Hematopoietic multipotent progenitor cell (in vitro differentiated cells): ENCODE measurements around the gene MRNIP. TPM values are rescaled to one million over a fixed set of nuclear protein-coding genes. Genes with fewer than 3 reads are reported as not detected.
"Not testable (repeated sequence)": the region's sequence is repeated elsewhere in the genome, so short reads cannot be mapped to it uniquely, and the experiment has no call there.

ENCODE experiments used
- DNase-seq, 3 donors: peaks; one replicate each; pipeline ENCODE4 v3.0.0-alpha.2; 2011 to 2015; ENCODE audit warnings: low read depth in 2 of 3, low spot score in 2 of 3
- total RNA-seq: library from RNA; depleted of rRNA; stranded (reverse); fragments of >200 nt; gene quantifications from one replicate; pipeline ENCODE4 v1.2.3, GENCODE V29; 2012

Gene MRNIP
- total RNA-seq, 1 donor: 17.0 TPM

DNA sequence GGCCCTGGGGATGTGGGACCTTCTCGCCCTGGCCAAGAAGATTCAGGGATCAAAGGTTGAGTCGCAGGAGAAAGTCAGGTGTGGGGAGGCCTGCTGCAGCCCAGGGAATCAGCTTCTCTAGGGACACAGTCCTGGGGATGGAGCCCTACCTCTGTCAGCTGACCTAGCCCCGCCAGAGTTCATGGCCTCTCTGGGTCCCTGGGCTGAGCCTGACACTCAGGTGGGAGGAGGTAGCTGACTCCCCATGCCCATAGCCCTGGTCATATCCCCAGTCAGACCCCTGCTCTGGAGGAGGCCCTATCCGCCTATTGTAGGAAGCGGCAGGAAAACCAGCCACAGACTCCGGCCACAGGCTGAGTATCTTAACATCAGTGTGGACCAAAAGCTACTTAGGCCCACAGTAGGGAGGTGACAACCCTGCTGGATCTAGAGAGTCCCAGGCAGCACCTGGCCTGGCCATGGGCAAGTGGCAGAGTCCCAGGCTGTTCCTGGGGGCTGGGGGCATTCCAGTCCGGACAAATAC is 15.0 kb upstream of the MRNIP start:
- no peak for DNase-seq

- DNase-seq: no peak
Measured at GRCh38 chr5:179872828-179873575, 14.4 kb upstream of the MRNIP start.

DNA sequence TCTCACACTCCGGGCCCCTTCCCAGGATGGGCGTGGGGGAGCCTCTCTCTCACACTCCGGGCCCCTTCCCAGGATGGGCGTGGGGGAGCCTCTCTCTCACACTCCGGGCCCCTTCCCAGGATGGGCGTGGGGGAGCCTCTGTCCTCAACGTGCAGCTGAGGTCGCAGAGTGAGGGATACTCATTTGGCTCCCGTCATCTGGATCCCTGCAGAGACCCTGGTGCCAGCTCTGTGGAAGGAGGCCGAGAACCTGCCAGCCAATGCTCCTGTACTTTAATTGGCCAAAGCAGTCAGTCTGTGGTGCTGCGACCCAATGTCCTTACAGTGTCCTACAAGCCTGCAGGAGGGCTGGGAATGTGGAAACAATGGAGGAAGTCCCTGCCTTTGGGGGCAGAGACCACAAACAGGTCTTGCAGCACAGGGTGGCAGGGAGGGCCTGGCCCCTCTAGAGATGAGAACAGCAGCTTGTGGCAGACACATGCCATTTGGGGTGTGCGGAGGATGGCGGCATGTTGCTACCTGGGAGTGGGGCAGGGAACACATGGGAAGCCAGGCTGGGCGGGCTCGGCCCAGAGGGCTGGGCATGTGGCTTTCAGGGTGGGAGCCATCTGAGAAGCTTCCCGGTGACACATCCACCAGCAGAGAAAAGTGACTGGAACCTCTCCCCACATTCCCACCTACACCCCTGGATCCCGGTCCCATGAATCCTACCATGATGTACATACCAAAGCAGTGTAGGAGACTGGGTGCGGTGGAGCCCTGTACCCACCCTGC is 13.6 kb upstream of the MRNIP start:
- no peak for DNase-seq

DNA sequence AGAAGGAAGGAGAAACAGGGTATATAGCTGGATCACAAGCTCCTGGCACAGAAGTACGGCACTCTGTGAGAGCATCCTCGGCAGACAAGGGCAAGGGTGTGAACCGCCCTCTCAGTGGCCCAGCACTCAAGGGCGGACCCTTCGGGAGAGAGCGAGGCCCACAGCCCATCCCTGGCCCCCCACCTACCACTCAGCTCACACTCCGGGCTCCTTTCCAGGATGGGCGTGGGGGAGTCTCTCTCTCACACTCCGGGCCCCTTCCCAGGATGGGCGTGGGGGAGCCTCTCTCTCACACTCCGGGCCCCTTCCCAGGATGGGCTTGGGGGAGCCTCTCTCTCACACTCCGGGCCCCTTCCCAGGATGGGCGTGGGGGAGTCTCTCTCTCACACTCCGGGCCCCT is 12.9 kb upstream of the MRNIP start:
- DNase-seq: not testable (repeated sequence)

- DNase-seq: no peak
Measured at GRCh38 chr5:179870952-179871351, 12.3 kb upstream of the MRNIP start.

DNA sequence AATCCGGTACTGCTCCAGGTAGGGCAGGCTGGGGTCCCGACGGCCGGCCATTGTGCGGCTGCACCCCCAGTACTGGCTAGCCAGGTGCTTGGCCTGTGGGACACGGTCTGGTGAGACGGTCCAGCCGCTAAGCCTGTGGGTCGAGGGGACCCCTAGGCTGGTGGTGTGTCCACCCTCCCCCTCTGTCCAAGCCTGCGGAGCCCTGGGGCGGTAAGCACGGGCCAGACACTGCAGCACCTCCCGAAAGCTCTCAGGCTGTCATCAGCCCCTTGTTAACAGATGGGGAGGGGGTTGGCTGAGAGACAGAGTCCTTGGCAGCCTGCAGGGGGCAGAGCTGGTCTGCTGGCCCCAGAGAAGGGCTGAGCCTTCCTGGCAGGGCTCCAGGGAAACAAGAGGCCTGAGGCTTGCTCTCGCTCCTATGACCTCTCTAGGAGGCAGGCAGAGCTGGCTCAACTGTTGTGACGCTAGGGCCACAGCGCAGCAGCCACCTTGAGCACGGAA is 11.8 kb upstream of the MRNIP start:
- DNase-seq: peak in 2 of 3 donors; percentile 56 to 57

DNA sequence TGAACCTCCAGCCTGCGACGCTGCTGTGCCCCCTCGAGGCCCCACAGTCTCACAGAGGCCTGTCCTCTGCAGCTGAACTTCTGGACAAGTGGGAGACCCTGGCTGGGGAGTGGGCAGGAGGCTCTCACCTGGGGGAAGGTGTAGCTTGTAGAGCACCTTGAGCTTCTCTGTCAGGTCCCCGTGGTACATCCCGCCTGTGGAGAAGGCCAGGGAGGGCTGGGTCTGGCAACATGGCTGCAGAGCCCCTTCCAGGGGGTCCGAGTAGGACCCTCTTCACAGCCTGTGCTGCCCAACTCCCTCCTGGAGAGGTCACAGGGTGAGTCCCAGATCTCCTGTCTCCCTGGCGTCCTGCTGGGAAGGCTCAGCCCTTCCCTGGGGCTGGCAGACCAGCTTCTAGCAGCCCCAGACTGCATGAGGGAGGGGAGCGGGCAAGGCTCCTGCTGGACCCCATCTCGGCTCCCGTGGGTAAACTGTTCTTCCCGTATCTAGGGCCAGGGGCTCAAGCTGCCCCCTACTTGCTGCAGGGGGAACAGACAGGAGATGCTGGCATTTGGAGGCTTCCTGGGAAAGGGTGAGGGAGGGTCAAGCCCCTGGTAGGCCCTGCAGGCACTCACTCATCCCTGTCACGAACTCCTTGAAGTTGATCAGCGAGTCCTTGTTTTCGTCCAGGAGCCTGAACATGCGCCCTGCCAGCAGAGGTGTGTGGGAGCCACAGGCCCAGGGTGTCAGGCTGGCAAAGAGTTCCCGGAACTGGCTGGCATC is 11.2 kb upstream of the MRNIP start:
- DNase-seq: no peak

- no peak for DNase-seq
Measured at GRCh38 chr5:179869101-179869500, 10.5 kb upstream of the MRNIP start.

DNA sequence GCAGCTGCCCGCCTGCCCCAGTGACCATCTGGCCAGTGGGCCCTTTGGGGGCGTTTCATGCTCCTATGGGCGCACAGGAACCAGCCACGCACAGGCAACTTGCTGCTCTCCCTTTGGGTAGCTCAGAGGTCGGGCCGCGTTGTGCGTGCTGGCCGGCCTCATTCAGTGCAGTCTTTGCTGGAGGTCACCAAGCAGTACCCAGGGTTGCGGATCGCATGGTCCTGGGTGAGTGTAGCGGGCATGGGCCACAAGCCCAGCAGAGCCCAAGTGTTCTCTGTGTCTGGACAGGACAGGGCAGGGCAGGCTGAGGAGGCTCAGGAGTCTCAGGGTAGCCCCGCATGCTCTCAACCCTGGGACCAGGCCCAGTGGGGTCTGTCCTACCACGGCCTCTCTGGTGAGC is 9.9 kb upstream of the MRNIP start:
- DNase-seq: no peak

DNA sequence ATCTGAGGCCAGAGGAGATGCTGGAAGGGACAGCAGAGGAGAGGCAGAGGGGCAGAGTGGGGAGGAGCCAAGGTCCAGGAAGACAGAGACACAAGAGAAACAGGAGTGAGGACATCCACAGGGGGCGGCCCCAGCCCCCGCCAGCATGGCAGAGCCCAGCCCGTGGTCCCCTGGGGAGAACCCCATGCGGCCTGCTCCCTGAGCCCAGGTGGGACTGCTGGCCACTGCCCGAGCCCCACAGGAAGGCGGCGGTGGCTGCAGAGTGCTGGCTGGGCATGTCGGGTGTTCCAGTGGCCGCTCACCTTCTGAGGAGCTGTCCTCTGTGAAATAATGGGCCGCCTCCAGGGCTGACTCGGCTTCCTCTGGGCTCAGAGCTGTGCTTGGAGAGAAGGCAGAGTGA is 8.9 kb upstream of the MRNIP start:
- no peak for DNase-seq

DNA sequence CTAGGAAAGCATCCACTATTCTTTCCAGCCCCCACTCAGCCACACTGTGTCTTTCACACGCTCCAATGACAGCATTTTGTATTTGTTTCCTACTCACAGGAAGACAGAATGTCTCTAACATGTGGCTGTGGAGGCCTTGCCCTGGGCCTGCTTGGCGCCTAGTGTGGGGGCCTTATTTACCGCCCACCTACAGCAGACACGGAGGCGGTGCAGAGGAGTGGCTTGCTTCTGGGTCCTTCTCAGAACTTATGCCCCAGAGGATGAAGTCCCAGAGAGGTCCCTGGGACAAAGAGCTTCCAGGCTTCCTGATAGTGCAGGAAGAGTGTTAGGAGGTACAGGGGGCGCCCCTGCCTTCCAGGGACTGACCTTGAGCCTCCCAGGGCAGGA is 8.5 kb upstream of the MRNIP start:
- DNase-seq: no peak

GRCh38 chr5:179866241-179867078 is 7.8 kb upstream of the MRNIP start:
- peak in 1 of 3 donors; percentile 20 for DNase-seq

- DNase-seq: no peak
Measured at GRCh38 chr5:179865491-179866240, 7.0 kb upstream of the MRNIP start.

GRCh38 chr5:179864686-179865085 is 6.1 kb upstream of the MRNIP start:
- no peak for DNase-seq

GRCh38 chr5:179863449-179864085 is 5.0 kb upstream of the MRNIP start:
- DNase-seq: no peak

DNA sequence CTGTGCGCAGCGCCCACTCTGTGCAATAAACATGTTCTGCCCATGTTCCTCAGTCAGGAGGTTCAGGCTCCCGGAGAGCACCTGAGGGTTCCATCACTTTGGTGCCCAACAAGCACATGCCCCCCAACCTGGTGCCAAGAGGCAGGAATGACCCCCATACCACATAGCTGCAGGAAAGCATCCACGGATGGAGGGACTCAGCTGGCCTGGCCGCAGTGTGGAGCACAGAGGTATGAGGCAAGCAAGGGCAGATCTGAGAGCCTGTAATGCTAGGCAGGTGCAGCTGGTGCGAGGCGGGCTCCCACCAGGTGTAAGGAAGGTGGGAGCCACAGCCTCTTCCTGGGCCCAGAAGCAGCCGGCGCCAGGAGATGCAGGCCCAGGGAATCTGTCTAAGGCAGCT is 4.3 kb upstream of the MRNIP start:
- DNase-seq: no peak

DNA sequence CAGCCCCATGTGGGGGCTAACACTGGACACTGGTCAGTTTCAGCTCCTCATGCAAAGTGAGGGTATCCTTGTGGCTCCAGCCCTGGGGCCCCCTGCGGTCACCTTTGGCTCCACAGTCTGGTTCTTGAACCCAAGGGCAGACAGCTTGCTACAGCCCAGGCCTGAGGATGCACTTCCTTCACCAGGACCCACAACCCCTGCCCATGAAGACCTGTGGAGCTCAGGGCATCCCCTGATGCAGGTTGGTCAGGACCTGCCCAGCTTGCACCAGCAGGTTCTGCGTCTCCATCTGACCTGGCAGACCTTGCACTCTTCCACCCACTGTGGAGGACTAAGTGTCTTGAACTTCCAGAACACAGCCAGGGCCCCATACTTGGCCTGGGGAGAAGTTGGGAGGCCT is 3.7 kb upstream of the MRNIP start:
- DNase-seq: no peak

GRCh38 chr5:179860301-179860700 is 1.7 kb upstream of the MRNIP start:
- DNase-seq: no peak

DNA sequence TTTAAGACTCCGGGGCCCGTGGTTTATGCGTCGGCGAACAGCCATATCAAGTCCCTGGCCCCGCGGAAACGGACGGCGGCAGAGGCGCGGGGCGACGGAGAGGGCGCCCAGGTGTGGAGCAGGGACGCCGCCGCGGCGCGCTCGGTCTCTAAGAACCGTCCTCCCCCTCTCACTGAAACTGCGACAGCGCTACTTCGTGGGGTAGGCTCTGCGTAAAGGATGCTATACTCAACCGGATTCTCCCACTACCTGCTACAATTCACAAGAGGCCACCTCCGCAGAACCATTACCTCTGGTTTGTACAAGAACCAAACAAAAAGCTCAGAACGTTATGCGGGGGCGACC is 404 bp downstream of the MRNIP start:
- peak in 1 of 3 donors; percentile 27 for DNase-seq
